ENCODE results near the gene CARD19. TPM values are rescaled to one million over a fixed set of nuclear protein-coding genes. Genes with fewer than 3 reads are reported as not detected.

Gene CARD19
- polyA plus RNA-seq (ENCODE audit: insufficient read length in 10 of 10): 10 to 100 TPM; 22.9 to 38.0 (median 28.0) TPM
- long read RNA-seq, donor 1, transcript CARD19-207 (6 exons, 759 nt): major isoform, 8 of 22 reads
- long read RNA-seq, donor 1, transcript CARD19-204 (5 exons, 660 nt): major isoform, 8 of 22 reads
- long read RNA-seq, donor 1, partial matches to known transcripts: 0 of 22 reads
- long read RNA-seq, donor 1, other reads (novel, unspliced or antisense): 0 of 22 reads
- long read RNA-seq, donor 2, transcript CARD19-207 (6 exons, 759 nt): minor isoform, 5 of 29 reads
- long read RNA-seq, donor 2, transcript CARD19-201 (6 exons, 855 nt): major isoform, 9 of 29 reads
- long read RNA-seq, donor 2, partial matches to known transcripts: 5 of 29 reads
- long read RNA-seq, donor 2, other reads (novel, unspliced or antisense): 6 of 29 reads
- long read RNA-seq, donor 3: 0 reads
- long read RNA-seq, donor 4, transcript CARD19-207 (6 exons, 759 nt): major isoform, 8 of 15 reads
- long read RNA-seq, donor 4, partial matches to known transcripts: 0 of 15 reads
- long read RNA-seq, donor 4, other reads (novel, unspliced or antisense): 0 of 15 reads
- long read RNA-seq, donor 5, transcript CARD19-201 (6 exons, 855 nt): major isoform, 11 of 30 reads
- long read RNA-seq, donor 5, transcript CARD19-207 (6 exons, 759 nt): minor isoform, 8 of 30 reads
- long read RNA-seq, donor 5, partial matches to known transcripts: 0 of 30 reads
- long read RNA-seq, donor 5, other reads (novel, unspliced or antisense): 6 of 30 reads
- long read RNA-seq, donor 6, transcript CARD19-204 (5 exons, 660 nt): minor isoform, 8 of 34 reads
- long read RNA-seq, donor 6, transcript CARD19-201 (6 exons, 855 nt): major isoform, 10 of 34 reads
- long read RNA-seq, donor 6, transcript CARD19-207 (6 exons, 759 nt): minor isoform, 5 of 34 reads
- long read RNA-seq, donor 6, partial matches to known transcripts: 7 of 34 reads
- long read RNA-seq, donor 6, other reads (novel, unspliced or antisense): 0 of 34 reads
- long read RNA-seq, donor 7, transcript CARD19-201 (6 exons, 855 nt): major isoform, 8 of 14 reads
- long read RNA-seq, donor 7, partial matches to known transcripts: 0 of 14 reads
- long read RNA-seq, donor 7, other reads (novel, unspliced or antisense): 0 of 14 reads
- long read RNA-seq, donor 8, partial matches to known transcripts: 0 of 10 reads
- long read RNA-seq, donor 8, other reads (novel, unspliced or antisense): 0 of 10 reads
- long read RNA-seq, donor 9, partial matches to known transcripts: 0 of 3 reads
- long read RNA-seq, donor 9, other reads (novel, unspliced or antisense): 0 of 3 reads

GRCh38 chr9:93096131-93096802 lies at the start of gene CARD19:
CARD19 (plus strand) TSS chr9:93096217; CDS start chr9:93096346, 129 bp downstream.
- peak in 1 of 3 donors; percentile 52 for DNase-seq

- DNase-seq: no peak
These were observed 47.2 kb upstream of the CARD19 start for GRCh38 chr9:93048566-93049448.

- no peak for DNase-seq
These were observed 46.5 kb upstream of the CARD19 start for GRCh38 chr9:93049491-93049890.

GRCh38 chr9:93050231-93050630 lies 45.8 kb upstream of the CARD19 start:
- no peak for DNase-seq

GRCh38 chr9:93051680-93052089 lies 44.3 kb upstream of the CARD19 start:
- DNase-seq: peak in 2 of 3 donors; percentile 59 to 87

- no peak for DNase-seq
These were observed 43.1 kb upstream of the CARD19 start for GRCh38 chr9:93052791-93053540.

GRCh38 chr9:93053781-93054331 lies 42.2 kb upstream of the CARD19 start:
- DNase-seq: no peak

GRCh38 chr9:93054758-93055704 lies 41.0 kb upstream of the CARD19 start:
- no peak for DNase-seq

GRCh38 chr9:93057042-93057702 lies 38.8 kb upstream of the CARD19 start:
- DNase-seq: no peak

GRCh38 chr9:93057703-93058354 lies 38.2 kb upstream of the CARD19 start:
- DNase-seq: no peak

- peak; percentile 11 to 72 (median 54) for DNase-seq
These were observed 37.5 kb upstream of the CARD19 start, which contains the start of gene SUSD3 for GRCh38 chr9:93058355-93059010. SUSD3 (plus strand) TSS chr9:93058701; CDS start chr9:93058743, 42 bp downstream.

GRCh38 chr9:93059011-93059714 lies 36.9 kb upstream of the CARD19 start:
- no peak for DNase-seq

- DNase-seq: no peak
These were observed 36.1 kb upstream of the CARD19 start for GRCh38 chr9:93059715-93060578.

GRCh38 chr9:93060746-93061259 lies 35.2 kb upstream of the CARD19 start:
- peak in 1 of 3 donors; percentile 12 for DNase-seq
